GM19468 (cell line): Measurements from ENCODE around the gene MTFR1L.

Source experiments
- ATAC-seq: cut with Tn5 transposase; IDR thresholded peaks from one replicate; pipeline ENCODE4 v1.9.1; 2021; ENCODE audit warnings: mild to moderate bottlenecking, moderate library complexity, moderate number of reproducible peaks; ENCODE audit not compliant: unreplicated experiment; ENCODE audit errors: extremely low read depth

The MTFR1L gene

DNA sequence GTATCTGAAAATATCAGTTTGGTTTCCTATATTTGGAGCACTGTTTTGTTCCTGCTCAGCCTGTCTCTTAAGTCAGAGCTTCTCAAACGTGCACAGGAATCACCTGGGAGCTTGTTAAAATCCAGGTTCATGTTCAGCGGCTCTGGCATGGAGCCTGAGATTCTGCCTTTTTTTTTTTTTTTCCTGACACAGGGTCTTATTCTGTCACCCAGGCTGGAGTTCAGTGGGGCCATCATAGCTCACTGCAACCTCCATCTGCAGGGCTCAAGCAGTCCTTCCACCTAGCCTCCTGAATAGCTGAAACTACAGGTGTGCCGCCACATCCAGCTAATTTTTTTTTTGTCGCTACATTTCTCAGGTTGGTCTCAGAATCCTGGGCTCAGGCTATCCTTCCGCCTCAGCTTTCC is 32.0 kb upstream of the MTFR1L start:
- ATAC-seq = no peak

DNA sequence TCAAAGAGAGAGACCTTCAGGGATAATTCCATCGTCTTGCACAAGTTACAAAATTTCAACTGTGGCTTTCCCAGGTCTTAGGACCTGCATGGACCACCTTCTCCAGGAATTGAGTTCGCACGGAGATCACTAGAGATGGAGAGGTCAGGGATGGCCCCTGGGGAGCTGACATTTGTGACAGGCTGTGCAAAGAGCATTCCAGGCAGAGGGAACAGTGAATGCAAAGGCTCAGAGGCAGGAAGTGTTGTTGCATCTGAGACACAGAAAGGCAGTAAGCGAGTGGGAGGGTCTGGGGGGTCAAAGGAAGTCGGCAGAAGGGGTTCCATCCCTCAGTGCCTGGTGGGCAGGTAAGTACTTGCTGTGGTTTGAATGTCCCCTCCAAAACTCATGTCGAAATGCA is 29.3 kb upstream of the MTFR1L start:
- ATAC-seq = no peak

DNA sequence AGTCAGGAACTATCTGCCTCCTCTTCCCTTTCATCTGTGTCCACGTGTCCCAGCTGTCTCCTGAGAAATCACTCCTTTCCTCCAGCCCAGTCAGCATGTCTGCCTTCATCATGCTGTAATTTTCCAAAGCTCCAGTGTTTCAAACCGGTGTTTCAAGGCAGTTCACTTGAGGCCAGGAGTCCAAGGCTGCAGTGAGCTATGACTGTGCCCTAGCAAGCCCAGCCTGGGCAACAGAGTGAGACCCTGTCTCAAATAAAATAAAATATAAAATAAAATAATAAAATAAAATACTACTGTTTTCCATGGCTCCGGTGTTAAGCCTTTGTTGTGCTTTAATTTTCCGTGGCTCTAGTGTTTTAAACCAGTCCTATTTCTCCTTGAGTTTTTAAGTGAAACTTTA is 27.6 kb upstream of the MTFR1L start:
- ATAC-seq = no peak

DNA sequence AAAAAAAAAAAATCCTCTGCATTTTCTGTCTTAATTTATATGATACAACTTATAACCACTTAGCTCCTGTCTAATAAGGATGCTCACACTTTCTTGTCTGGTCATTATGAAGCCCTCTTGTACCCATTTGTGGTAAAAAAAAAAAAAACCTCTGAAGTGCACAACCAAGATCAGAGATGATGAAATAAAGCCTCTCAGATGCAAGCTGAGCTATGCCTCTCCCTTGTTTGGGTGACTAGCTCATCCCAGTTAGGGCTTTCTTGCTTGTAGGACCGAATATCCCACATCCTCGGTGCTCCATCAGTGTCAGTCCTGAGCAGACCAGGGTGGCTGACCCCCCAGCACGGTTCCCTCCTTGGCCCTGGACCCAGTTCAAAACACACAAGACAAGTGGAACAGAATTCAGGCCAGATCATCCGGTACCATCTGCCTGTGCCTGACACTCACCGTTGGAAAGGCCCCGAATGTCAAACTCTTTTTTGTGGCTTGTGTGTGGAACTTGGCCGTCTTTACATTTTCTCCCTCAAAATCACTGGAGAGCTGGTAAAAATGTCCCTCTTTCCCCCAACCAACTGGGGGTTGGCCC is 26.1 kb upstream of the MTFR1L start:
- no peak for ATAC-seq

DNA sequence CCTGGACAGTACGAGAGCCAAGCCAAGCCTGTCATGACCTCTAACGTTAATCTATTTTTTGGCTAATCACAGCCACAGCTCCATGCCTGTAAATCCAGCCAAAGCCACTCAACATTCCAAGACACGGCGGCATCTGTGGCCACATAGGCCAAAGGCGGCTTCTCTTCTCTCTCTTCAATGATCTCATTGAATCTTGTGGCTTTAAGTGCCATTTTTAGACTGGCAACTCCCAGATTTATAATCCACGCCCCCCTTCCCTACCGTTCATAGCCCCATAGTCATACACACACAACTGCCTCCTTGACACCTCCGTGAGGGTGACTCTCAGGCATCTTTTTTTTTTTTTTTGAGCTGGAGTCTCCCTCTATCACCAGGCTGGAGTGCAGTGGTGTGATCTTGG is 25.4 kb upstream of the MTFR1L start:
- no peak for ATAC-seq

DNA sequence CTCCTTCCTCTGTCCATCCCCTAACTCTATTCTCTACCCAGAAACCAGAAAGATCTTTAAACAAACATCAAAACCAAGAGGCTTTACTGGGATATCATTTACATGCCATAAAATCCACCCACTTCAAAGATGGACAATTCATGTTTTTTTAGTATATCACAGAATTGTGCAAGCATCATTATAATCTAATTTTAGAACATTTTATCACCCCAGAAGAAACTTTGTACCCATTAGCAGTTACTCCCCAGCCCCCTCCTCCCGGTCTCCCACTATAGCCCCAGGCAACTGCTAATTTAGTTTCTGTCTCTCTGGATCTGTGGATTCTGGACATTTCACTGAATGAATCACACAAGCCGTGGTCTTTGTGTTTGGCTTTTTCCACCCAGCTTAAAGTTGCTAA is 24.5 kb upstream of the MTFR1L start:
- ATAC-seq = no peak

DNA sequence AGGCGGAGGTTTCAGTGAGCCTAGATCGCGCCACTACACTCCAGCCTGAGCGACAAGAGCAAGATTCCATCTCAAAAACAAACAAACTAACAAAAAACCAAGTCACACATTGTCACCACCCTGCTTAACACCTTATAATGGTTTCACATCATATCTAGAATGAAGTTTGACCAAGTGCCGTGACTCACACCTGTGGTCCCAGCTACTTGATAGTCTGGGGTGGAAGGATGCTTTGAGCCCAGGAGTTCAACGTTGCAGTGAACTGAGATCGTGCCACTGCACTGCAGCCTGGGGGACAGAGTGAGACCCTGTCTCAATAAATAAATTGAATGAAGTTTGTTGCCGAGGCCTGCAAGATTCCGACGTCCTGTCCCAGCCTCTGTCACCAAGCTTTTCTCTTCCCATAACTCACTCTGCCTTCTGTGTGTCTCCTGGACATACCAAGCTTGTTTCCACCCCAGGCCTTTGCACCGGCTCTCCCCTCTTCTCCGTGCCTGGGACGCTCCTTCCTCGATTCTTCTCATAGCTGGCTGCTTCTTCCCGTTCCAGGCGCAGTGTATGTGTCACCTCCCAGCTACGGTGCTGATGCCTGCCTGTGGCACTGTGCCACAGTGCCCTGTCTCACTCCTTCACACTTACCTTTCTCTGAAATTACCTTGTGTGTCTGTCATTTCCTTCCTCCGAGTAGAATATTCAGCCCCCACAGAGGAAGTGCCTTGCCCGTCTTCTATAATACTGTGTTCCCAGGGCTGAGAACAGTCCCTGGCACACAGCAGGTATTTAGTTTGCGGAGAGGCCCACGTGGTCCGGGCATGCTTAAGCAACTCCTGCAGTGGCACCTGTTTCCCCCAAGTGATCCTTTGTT is 23.6 kb upstream of the MTFR1L start:
- ATAC-seq = no peak

DNA sequence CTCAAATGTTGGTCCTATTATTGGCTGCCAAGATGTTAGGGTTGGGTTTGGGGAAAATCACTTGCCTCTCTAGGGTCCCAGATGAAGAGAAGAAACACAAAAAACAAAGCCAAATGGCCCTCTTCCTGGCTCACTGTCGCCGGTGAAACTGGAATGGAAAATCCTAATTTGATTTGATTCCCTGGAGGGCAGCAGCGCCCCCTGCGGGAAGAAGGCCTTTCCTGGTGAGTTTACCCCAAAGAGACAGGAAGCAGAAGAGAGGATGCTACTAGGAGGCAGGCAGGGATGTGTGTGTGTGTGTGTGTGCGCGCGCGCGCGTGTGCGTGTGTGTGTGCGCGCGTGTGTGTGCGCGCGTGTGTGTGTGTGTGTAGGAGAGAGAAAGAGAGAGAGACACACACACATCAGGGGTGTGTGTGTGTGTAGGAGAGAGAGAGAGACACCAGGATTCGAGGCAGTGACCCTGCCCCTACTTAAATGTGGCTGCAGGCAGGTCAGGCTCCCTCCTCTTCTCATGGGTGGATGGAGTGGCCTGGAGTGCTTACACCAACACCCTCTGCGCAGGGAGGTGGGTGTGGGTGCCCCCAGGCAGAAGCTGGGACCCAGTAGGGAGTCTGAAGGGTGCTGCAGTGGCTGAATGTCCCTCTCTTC is 22.8 kb upstream of the MTFR1L start:
- ATAC-seq = no peak

DNA sequence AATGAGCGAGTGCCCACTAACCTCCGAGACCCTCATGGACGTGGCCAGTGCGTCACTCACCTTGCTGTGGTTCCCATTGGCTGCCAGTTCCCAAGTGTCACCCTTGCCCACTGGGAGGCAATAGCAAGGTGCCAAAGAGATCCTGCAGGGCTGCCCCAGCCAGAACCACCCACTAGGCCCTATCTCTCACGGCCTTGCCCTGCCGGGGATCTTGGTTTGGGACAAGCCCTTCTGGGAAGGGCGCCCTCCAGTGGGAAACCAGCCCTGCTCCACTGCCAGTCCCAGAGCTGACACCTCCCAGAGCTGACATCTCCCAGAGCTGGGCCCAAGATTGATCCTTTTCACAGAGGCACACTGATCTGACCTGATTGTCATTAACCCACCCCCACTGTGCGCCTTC is 21.8 kb upstream of the MTFR1L start:
- ATAC-seq = no peak

DNA sequence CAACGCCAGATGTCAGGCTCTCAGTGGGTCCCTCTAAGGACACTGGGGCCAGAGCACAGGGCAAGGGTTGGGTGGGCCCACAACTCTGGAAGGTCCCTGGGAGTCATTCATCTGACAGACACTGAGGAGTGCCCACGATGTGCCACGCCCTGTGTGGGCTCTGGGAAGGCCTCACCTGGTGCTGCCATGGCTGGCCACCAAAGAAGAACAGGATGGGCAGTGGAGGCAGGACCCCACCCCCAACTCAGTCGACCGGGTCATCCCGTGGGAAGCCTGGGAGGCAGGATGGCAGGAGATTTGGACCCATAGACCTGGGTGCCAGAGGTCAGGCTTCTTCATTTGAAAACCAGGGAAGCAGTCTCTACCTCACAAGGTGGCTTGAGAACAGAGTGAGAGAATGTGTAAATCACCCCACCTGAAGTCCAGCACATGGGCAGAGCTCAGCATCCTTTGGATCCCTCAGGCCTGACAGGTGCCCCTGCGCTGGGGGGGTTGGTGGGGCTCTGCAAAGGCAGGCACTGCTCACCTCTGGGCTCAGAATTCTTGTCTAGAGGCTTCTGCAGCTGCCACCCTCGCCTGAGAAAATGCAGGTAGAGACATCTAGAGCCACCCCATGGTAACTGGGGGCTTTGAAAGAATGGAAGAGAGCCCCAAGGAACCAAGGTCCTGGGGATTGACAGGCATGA is 20.9 kb upstream of the MTFR1L start:
- ATAC-seq = no peak

DNA sequence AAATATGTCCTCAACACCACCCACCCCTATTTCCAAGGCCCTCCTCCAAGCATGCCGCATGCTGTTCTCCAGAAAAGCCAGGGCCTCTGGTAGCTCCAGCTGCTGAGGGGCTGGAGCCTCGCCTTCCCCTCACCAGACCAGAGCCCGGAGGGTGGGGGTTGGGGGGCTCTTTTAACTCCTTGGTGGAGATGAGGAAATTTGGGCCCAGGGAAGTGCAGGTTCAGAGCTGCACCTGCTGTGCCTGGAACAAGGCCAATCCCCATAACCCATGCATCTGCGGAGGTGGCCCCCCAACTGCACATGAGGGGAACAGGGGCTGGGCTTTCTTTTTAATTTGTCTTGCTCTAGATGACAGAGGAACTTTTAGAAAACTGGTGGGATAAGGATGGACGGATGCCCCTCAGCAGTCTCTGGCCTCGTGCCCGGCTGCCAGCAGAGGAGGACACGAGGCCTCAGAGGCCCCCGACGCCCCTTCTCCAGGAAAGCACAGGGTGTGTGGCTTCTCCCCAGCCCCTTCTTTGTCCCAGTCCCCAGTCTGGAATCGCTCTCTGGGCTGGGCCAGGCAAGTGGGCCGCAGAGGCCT is 20.3 kb upstream of the MTFR1L start:
- no peak for ATAC-seq

DNA sequence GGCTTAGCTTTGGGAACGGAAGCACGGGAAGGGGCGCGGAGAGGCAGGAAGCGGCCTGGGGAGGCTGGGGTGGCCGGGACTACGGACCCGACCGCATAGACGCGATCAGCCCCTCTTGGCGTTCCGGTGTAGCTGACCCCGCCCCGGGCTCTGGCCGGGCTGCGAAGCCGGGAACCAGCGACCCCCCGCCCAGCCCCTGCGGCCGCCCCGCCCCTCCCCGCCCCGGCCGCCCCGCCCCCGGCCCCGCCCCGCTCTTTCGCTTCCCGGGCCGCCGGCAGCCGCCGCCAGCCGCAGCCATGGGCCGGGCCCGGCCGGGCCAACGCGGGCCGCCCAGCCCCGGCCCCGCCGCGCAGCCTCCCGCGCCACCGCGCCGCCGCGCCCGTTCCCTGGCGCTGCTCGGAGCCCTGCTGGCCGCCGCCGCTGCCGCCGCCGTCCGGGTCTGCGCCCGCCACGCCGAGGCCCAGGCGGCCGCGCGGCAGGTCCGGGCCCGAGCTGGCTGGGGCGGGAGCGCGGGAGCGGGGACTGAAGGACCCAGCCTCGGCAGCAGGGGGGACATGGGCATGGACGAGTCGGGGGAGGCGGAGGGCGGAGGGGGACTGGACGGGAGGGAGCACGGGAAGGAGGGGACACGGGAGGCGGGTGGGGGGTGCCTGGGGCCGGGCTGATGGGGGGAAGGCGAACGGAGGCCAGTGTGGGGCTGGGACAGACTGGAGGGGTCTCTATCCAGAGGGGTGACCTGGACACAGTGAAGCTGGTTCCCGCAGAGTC is 19.6 kb upstream of the MTFR1L start, which contains the start of gene SELENON:
Gene SELENON (plus strand): TSS at position 259 of the 768 bp plus-strand sequence. CDS start 38 bp downstream, at position 297.
- ATAC-seq = no peak

DNA sequence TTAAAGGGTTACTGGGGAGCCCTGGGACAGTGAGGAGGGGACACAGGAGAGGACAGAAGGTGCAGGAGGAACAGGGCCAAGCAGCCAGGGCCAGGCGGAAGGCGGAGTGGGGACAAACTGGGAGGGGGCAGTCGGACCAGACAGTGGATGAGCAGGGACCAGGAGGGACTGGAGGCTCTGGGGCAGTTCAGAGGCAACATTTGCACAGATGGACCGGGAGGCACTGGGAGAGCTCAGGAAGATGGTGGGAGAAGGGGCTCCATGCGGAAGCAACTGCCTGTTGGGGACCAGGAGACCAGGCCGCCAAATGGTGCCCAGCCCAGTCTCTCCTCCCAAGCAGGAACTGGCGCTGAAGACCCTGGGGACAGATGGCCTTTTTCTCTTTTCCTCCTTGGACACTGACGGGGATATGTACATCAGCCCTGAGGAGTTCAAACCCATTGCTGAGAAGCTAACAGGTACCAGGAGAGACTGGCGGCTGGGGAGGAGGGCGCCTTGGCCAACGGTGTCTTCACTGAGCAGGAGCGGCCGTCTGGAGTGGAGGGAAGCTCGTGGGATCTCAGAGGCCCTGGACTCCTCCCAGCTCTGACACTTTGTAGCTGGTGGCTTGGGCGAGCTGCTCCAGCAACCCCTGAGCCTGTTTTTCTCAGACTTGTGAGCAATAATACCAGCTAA is 18.9 kb upstream of the MTFR1L start:
- ATAC-seq = no peak

DNA sequence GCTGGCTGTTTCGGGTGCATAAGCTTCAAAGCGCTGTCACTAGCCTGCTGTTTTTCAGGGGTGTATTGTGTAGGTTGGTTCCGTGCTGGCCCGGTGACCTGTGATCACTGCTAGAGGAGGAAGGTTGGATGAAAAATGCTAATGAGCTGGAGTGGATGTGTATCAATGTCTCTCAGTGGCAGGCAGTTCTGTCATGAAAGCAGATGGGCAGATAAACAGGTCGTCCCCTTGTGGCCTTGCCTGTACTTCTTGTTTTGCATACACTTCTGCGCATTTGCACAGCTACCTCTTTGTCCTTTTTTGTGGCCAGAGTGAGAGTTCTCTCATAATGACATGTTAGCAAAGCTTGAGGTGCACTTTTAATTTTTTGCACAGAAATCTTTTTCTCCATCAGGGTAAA is 16.8 kb upstream of the MTFR1L start:
- no peak for ATAC-seq

DNA sequence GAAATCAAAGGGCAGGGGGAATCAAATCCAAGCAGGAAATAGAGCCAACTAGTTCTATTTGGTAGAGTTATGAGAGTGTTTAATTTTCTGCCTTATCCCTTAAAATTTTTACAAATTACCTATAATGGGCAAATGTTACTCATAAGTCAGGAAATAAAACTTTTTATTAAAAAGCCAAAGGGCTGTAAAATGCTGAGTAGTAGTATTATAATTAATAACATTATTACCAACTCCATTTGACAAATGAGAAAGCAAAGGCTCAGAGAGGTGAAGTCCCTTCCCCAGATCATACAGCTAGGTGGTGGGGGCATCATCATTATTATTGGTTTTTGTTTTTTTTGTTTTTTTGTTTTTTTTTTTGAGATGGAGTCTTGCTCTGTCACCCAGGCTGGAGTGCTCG is 16.4 kb upstream of the MTFR1L start:
- ATAC-seq = no peak

DNA sequence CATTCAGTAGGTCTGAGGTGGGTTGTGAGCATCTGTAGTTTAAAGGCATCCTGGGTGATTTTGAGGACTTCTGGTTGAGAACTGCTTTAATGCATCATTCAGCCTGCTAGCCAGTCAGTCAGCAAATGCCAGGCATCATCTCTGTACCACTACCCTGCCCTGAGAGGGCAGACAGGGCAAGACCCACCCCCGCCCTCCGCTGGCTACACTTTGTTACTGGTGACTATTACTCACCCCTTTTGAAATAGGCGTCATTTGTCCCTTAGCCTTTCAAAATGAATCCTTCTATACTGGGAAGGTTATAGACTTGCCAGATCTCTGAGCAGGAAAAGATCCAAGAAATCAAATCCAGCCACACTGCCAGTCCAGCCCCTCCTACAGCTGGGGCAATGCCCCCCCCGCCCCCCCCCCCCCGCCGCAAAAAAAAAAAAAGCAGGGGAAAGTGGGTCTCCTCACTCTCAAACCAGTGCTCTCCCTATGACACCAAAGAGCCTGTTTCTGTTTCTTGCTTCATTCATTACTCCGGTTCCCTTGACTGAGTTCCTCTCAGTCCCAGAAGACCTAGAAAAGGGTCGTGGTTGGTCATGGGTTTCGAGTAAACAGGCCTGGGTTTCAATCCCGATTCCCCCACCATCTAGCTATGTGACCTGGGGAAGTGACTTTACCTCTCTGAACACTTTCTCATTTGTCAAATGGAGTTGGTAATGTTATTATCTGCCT is 15.3 kb upstream of the MTFR1L start:
- ATAC-seq = no peak

DNA sequence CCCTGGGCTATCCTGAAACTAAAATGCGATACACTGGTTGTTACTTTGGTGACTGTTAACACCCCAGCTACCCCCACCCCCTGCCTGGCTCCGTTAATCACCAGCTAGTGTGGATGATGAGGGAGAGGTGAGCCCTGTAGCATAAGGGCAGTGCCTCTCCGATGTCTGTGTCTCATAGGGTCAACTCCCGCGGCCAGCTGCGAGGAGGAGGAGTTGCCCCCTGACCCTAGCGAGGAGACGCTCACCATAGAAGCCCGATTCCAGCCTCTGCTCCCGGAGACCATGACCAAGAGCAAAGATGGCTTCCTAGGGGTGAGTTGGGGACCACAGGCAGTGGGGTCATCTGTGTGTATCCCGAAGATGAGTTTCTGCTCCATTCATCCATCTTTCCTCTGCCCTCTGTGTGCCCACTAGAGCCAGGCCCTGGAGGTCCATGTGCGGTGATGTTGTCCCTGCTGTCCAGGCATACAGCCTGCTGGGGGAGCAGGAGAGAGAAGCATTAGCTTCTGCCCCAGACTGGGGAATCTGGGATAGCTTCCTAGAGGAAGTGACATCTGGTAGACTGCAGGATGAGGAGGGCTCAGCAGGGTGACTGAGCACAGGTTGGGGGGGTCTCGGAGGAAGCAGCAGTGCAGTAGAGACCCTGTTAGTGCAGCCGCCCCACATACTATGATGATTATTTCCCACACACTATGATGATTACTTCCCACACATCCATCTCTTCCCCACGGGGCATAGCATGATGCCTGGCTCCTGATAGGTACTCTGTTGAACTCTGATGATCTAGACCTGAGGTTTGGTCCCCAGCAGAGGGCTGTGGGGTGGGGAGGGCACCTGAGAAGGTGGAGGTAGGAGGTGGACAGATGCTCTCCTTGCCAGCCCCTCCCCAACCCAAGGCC is 14.5 kb upstream of the MTFR1L start:
- no peak for ATAC-seq

DNA sequence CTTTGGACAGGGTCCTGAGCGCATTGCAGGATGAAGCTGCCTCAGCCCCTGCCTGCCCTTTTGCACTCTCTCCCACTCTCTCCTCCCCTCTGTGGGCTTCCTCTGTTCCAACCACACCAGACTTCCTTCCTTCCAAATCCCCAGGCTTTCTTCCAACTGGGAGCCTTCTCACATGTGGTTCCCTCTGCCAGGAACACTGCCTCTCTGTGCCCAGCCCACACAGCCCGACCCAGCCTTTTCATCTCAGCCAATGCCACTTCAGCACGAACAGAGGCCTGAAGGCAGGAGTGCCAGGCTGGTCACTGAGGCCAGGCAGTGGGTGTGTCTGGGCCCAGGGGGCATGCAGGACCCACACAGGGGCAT is 13.9 kb upstream of the MTFR1L start:
- ATAC-seq = no peak
